HL-60 (cell line): ENCODE data around the gene SCUBE2.
A peak's percentile ranks its signal among the peaks of the same experiment; 100 is the strongest.

Experiments
- DNase-seq, 2 experiments: peaks; one replicate each; pipeline ENCODE4 v3.0.0-alpha.2; 2010 to 2020; ENCODE audit warnings: low read depth in 1 of 2, low spot score in 1 of 2
- H3K27ac ChIP-seq: fragments of 250-450 bp; sonication (Bioruptor Pico); replicated peaks from 2 replicates; pipeline ENCODE4 v1.5.1; 2020; ENCODE audit warnings: mild to moderate bottlenecking, moderate library complexity
- H3K27me3 ChIP-seq: fragments of 250-450 bp; sonication (Bioruptor Pico); 2 replicates; pipeline ENCODE4 v1.5.1; 2021; ENCODE audit warnings: mild to moderate bottlenecking, moderate library complexity; ENCODE audit not compliant: insufficient read depth, poor library complexity, severe bottlenecking
- H3K4me3 ChIP-seq: replicated peaks from 2 replicates; pipeline ENCODE4 v1.5.1; 2011; ENCODE audit warnings: mild to moderate bottlenecking, control low read depth, low read length; ENCODE audit not compliant: insufficient read depth
- CTCF ChIP-seq: IDR thresholded peaks from one replicate; pipeline ENCODE4 v1.5.1; 2011; ENCODE audit warnings: low read length, control low read depth, inconsistent platforms; ENCODE audit not compliant: insufficient read depth
- GABPA ChIP-seq: IDR thresholded peaks from 2 replicates; pipeline ENCODE4 v1.6.1; 2012; ENCODE audit warnings: low read depth
- POLR2AphosphoS5 ChIP-seq: IDR thresholded peaks from 2 replicates; pipeline ENCODE4 v1.6.1; 2012; ENCODE audit warnings: low read depth
- REST ChIP-seq: IDR thresholded peaks from 2 replicates; pipeline ENCODE4 v1.6.1; 2012; ENCODE audit warnings: low read depth; ENCODE audit not compliant: insufficient replicate concordance
- SPI1 ChIP-seq: IDR thresholded peaks from 2 replicates; pipeline ENCODE4 v1.6.1; 2012; ENCODE audit warnings: low read depth, mild to moderate bottlenecking, borderline replicate concordance

Gene SCUBE2

GRCh38 chr11:9041747-9042146 is 49.7 kb downstream of the SCUBE2 start:
- no peak for DNase-seq
- H3K27ac ChIP-seq = no peak overlapping the region
- no peak overlapping the region for H3K4me3 ChIP-seq
- TF ChIP-seq REST (no peak), CTCF (no peak), POLR2AphosphoS5 (no peak), SPI1 (no peak), GABPA (no peak)
- H3K27me3 ChIP-seq = no peaks in the 10 kb centered on the region

GRCh38 chr11:9040410-9040809 is 51.0 kb downstream of the SCUBE2 start:
- Histone ChIP-seq H3K27ac (no peak overlapping the region), H3K4me3 (no peak overlapping the region), H3K27me3 (no peaks in the 10 kb centered on the region)
- DNase-seq = no peak
- no peak for TF ChIP-seq GABPA
- TF ChIP-seq SPI1 = no peak
- TF ChIP-seq CTCF = no peak

- H3K27me3 ChIP-seq = no peaks in the 10 kb centered on the region
- no peak for TF ChIP-seq SPI1
- TF ChIP-seq GABPA = no peak
- TF ChIP-seq POLR2AphosphoS5 = no peak
- TF ChIP-seq REST = no peak
- TF ChIP-seq CTCF = no peak
- H3K27ac ChIP-seq = no peak overlapping the region
- no peak overlapping the region for H3K4me3 ChIP-seq
- no peak for DNase-seq
Measured at GRCh38 chr11:9039863-9040262, 51.5 kb downstream of the SCUBE2 start.

GRCh38 chr11:9039198-9039597 is 52.2 kb downstream of the SCUBE2 start:
- Histone ChIP-seq H3K27ac (no peak overlapping the region), H3K27me3 (no peaks in the 10 kb centered on the region), H3K4me3 (no peak overlapping the region)
- DNase-seq = peak in 1 of 2 experiments; percentile 25
- TF ChIP-seq REST (no peak), POLR2AphosphoS5 (no peak), CTCF (no peak)
